NCI-H1930 (cell line): ENCODE data around the gene PLK1.
"Not testable (repeated sequence)": the region's sequence is repeated elsewhere in the genome, so short reads cannot be mapped to it uniquely, and the experiment has no call there.

Experiments used
- DNase-seq, 2 experiments: peaks; one replicate each; lab custom pipeline; 2025; lab: John Stamatoyannopoulos, UW

Gene PLK1

DNA sequence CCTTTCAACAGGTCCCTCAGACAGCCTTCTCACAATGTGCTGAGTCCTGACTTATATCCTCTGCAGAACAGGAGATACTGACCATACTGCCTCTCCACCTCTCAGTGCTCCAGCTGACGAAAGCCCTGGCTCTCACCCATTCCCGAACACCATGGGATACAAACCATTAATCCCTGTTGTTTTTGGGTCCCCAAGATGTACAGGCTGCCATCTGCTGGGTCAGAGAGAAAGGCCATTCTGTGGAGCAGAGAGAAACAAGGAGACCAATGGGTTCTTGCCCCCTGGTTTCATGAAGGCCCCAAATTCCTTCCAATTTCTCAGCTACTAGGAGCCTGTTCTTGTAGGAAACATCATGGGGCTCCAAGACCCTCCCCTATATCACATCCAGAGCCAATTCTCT, 31.3 kb downstream of the PLK1 start:
- DNase-seq, result no peak

DNA sequence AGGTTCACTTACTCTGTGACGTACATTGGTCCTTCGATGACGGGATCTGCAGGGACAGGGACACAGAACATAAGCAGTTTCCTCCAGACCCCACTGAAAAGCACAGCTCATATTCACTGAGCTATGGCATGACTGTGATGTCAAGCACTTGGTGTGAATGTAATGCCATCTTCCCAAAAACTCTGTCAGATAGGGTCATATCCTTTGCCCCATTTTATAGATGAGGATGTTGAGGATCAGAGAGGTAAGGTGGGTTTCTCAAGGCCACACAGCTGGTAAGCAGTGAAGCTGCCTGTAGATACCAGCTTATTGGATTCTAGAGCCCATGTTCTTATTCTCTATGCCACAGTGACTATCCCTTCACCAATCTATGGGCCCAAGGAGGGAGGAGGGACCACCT, 31.8 kb downstream of the PLK1 start:
- DNase-seq, result no peak

DNA sequence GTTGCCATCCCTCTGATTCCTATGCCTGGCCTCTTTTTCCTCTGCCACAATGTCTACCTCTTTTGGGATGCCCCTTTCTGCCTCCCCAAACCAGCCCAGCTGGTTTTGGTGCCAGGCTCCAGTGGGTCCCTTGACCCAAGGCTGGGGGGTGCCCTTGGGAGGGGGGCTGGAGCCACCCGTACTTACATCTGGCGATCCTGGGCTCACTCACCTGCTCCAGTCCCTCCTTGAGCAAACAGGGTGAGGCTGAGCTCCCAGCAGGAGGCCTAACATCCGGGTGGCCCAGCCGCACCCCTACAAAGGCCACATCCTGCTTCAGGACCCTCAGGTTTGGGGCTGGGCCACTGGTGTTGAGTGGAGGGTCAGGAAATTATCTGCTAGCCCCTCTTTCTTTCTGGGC, 33.1 kb downstream of the PLK1 start:
- DNase-seq, result no peak

DNA sequence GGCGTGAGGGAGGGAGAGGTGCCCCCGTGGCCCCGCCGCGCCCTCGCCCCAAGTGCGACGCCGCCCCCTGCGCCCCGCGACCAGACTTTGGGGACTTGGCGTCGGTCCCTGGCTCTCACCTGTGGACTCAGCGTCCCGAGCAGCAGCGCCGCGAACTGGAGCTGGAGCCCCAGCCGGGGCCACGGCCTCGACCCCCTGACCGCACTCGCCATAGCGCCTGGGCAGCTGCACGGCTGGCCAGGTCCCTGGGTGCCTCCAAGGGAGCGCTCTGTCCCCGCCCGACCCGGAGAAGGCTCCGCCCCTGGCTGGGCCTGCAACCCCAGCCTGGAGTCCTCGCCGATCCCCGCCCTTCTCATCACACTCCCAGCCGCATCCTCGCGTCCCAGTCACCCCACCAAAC, 34.3 kb downstream of the PLK1 start, which contains the start of gene ERN2:
Gene ERN2 (minus strand): TSS at position 247 of the 400 bp plus-strand sequence. CDS start 35 bp downstream, at position 212.
- no peak for DNase-seq

DNA sequence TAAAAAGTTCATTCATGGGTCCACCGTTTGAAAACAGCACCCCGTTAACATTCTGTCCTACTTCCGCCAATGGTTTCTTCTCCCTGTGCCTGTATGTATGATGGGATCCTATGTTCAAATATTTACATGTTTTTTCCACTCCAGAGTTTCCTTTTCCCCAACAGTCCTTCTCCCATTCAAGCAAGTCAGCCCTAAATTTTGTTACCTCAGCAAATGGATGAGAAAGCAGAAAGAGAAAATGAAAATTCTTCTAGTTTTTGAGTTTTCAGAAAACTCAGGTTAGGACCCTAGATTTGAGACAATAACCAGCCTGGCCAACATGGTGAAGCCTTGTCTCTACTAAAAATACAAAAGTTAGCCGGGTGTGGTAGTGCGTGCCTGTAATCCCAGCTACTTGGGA, 37.8 kb downstream of the PLK1 start:
- DNase-seq, result no peak

DNA sequence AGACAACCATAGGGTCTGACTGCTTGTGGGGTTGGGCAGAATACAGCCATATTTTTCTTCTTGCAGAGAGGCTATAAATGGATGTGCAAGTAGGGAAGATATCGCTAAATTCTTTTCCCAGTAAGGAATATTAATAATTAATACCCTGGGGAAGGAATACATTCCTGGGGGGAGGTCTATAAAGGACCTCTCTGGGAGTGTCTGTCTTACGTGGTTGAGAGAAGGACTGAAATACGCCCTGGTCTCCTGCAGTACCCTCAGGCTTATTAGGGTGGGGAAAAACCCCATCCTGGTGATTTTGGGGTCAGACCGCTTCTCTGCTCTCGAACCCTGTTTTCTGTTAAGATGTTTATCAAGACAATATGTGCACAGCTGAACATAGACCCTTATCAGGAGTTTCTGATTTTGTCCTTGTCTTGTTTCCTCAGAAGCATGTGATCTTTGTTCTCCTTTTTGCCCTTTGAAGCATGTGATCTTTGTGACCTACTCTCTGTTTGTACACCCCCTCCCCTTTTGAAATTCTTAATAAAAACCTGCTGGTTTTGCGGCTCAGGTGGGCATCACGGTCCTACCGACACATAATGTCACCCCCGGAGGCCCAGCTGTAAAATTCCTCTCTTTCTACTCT, 44.0 kb downstream of the PLK1 start:
- not testable (repeated sequence) for DNase-seq

DNA sequence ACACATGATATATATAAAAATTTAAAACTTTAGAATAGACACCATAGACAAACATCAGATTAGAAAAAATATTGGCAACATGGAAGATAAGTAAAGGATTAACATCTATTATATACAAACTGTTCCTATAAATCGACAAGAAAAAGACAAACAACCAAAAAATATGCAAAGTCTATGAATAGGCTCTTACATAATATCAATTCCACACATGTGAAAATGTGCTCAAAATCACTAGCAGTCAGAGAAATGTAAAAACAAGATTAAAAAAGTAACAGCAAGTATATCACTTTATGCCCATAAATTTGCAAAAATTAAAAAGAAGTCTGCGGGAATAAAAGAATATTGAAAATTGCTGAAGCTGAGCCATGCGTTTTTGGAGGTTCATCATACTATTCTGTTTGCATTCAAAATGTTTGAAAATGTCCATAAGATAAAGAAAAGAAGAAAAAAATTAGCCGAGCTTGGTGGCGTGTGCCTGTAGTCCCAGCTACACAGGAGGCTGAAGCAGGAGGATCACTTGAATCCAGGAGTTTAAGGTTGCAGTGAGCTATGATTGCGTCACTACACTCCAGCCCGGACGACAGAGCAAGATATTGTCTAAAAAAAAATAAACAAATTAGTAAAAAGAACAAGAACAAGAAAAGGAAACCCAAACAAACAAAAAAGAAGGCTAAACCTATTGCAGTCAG, 45.6 kb downstream of the PLK1 start:
- DNase-seq, result no peak

DNA sequence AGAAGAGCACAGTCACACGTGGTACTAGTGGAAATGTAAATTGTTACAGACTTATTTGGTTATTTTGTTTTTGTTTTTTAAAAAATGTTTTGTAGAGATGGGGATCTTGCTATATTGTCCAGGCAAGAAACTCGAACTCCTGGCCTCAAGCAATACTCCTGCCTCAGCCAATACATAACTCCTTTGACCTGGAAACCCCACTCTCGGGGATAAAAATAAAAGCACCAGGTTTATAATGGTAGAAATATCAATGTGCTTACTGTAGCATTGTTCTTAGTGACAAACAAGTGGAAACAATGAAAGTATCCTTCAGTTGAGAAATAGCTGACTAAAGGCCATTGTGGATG, 46.1 kb downstream of the PLK1 start:
- DNase-seq, result no peak

DNA sequence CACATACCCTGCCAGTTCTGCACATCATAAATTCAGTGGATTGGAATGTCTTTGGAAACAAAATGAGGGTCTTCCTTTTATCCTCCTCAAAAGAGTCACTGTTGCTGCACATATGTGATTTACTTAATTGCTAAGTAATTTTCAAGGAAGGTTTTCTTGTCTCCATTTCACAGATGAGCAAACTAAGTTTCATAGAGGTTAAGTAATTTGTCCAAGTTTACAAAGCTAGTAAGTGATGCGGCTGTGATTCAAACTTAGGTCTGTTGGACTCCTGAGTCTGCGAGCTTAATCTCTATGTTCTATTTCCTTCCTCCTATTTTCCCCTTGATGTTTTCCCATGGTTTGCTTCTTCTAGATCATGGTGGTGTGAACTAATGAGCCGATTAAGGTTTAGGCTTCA, 48.0 kb downstream of the PLK1 start:
- DNase-seq, result no peak

DNA sequence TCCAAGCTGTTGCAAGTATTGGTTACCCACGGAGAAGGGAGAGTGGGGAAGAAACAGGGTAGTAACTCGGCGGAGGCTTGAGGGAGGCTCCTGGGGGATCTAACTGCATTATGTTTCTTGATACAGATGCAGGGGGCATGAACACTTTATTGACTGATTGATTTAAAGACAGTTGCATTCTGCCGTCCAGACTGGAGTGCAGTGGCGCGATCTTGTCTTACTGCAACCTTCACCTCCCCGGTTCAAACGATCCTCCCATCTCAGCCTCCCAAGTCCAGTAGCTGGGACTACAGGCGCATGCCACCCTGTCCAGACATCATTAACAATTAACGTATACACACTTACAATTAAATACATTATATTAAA, 49.4 kb downstream of the PLK1 start:
- DNase-seq, result no peak

DNA sequence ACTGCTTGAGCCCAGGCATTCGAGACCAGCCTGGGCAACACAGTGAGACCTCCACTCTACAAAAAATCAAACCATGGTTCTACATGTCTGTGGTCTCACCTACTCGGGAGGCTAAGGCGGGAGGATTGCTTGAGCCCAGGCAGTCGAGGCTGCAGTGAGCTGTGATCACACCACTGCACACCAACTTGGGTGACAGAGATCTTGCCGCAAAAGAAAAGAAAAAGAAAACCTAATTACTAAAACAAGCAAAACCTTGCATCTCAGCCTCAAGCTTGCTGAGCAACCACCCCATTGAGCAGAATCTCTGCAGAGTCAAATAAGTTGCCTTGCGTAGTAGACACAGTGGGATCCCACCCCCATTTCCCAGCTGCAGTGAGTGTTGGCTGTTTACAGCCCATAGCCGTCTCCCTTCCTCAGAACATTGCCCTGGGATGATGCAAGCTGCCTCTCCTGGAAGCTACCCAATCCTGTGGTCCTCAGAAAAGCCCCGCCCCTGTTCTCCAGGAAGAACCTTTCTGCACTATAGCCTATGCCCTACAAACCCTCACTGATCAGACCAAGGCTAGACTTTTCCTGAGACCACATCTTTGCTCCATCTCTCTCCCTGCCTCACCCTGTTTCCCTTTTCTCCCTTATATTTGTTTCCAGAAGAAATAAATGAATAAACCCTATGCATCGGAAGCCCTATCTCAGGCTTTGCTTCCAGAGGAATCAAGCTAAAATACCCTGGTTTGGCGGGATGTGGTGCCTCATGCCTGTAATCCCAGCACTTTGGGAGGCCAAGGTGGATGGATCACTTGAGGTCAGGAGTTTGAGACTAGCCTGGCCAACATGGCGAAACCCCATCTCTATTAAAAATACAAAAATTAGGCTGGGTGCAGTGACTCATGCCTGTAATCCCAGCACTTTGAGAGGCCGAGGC, 51.1 kb downstream of the PLK1 start:
- peak in 1 of 2 experiments; percentile 45 for DNase-seq

DNA sequence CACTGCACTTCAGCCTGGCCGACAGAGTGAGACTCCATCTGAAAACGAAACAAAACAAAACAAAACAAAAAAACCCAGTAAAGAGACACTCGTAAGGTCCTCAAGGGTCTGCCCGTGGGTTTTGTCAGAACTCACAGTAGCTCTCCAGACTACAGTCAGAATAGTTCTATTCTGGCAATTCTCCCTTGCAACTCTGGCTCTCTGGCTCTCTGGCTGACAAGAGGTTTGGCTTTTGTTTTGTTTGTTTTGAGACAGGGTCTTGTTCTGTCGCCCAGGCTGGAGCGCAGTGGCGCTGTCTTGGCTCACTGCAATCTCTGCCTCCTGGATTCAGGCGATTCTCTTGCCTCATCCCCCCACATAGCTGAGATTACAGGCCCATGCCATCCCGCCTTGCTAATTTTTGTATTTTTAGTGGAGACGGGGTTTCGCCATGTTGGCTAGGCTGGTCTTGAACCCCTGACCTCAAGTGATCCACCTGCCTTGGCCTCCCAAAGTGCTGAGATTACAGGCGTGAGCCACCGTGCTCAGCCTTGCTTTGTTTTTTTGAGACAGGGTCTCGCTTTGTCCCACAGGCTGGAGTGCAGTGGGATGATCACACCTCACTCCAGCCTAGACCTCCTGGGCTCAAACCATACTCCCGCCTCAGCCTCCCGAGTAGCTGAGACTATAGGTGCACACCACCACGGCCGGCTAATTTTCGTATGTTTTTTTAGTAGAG, 55.6 kb downstream of the PLK1 start:
- DNase-seq, result no peak

DNA sequence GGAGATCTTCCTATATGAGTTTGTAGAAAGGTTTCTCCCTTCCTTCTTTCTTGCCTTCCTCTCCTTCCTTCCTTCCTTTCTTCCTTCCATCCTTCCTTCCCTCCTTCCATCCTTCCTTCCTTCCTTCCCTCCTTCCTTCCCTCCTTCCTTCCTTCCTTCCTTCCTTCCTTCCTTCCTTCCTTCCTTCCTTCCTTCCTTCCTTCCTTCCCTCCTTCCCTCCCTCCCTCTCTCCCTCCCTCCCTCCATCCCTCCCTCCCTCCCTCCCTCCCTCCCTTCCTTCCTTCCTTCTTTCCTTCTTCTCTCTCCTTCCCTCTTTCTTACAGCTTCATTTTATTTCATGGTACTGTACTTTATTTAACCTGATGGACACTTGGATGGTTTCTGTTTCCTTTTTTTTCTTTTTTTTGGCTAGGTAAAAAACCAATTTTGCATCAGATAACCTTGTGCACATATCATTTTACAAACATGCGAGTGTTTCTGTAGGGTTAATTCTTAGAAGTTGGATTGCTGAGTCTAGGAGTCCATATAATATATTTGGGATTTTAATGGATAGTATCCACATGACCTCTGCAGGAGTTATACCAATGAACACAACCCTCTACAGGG, 58.8 kb downstream of the PLK1 start:
- DNase-seq, result not testable (repeated sequence)

DNA sequence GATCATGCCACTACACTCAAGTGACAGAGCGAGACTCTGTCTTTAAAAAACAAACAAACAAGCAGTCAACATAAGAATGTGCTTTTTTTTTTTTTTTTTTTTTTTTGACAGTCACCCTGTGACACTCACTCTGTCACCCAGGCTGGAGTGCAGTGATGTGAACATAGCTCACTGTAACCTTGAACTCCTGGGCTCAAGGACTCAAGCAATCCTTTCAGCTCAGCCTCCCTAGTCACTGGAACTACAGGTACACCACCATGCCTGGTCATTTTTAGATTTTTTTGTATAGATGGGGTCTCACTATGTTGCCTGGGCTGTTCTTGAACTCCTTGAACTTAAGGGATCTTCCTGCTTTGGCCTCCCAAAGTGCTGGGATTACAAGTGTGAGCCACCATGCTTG, 60.8 kb downstream of the PLK1 start:
- DNase-seq, result no peak
